LoVo (cell line): ENCODE measurements around the gene GRAPL.
"Not testable (repeated sequence)": the region's sequence is repeated elsewhere in the genome, so short reads cannot be mapped to it uniquely, and the experiment has no call there.

Experiments
- DNase-seq: peaks from one replicate; pipeline ENCODE4 v3.0.0-alpha.2; 2016; ENCODE audit warnings: low spot score

GRAPL gene

DNA sequence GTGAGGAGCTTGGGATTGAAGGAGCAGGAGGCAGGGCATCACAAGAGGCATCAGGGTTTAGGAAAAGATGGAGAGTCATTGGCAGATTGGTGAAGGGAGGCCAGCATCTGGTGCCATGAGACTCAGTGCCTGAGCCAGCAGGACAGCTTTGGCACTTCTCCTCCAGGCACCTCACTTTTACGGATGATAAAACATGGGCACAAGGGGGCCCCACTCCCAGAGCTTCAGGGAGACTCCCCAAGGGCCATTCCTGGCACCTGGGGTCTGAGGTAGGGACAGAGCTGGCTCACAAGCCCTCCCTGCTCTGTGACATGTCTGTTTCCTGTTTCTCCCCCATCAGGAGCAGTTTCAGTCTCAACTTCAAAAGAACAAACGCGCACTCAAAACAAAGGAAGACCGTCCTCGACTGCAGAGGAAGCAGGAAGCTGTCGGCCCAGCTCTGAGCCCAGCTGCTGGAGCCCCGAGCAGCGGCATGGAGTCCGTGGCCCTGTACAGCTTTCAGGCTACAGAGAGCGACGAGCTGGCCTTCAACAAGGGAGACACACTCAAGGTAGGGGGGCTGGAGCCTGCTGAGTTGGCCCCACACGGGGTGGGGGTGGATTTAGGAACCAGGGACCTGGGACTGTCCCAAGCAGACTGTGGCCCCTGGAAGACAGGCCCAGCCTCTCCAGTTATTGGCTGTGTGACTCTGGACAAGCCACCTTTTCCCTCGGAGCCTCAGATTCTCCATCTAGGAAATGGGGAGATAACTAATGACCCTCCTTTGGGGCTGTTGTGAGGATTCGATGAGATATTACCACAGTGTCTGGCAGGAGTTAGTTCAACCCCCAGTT, at the start of gene GRAPL:
GRAPL (plus strand) TSS at position 442 of the 833 bp plus-strand sequence; CDS start at position 473, 31 bp downstream.
- DNase-seq = not testable (repeated sequence)

DNA sequence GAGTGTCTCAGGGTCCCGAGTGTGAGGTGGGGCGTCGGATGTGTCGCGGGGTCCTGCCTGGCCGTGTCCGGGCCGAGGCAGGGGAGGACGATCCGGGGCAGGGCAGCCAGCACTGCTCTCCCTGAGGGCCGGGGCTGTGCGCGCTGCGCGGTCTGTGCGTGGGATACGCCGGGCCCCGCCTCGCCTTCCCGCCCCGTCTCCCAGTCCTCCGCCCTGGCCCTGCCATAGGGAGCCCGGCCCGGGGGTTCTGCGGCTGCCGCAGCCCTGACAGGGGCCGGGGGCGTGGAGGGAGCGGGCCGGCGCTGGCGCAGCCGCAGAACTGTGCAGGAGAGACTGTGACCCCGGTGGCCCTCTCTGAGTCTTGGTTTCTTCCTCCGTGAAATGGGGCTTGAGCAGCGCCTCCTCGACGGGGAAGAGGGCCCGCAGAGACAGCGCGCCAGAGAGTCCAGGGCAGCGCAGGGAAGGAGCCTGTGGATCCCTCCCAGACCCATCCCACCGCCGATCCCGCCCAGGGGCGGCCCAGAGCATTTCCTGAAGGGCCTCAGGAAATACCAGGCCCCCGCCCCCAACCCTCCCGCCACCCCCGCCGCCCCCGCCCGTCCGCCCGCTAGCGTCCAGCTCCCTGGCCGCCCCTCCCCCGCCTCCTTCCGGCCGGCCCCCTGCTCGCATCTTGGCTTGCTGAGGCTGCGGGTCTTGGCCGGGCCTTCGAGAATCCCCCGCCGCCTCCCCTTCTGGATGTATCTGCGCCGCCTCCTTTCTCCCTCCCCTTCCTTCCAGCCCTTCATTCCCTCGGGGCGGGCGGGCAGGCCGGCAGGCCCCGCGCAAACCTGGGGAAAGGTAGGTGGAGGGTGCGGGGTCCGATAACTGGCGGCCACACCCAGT, 38.3 kb upstream of the GRAPL start:
- DNase-seq = not testable (repeated sequence)

DNA sequence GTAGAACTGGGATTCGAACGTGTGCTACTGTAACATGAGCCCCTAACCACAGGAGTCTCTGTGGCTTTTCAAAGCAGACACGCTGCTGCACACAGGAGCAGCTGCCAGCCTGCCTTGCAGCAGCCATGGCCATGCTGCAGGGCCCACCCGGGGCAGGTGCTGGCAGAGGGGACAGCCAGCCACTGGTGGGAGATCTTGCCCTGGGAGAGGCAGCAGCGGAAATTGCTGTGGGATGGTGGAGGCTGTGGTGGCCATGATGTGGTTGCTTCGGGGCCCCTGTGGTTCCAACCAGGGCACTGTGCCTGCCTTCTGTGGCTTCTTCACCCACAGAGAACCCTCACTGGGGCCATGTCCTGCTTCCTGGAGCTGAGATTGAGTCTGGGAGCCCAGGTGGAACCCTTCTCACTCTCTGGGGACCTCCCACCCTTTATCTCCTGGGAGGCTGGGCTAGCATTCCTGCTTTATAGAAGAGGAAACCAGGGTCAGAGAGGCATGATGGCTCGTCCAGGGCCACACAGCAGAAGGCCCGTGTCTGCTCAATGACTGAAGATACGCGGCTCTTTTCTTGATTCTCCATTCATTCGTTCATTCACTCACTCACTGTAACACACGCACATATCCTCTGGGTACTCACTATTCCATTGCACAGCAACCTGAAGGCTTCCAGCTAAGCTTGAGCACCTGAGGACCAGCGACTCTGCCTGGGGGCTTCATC, 37.2 kb upstream of the GRAPL start:
- DNase-seq = not testable (repeated sequence)

DNA sequence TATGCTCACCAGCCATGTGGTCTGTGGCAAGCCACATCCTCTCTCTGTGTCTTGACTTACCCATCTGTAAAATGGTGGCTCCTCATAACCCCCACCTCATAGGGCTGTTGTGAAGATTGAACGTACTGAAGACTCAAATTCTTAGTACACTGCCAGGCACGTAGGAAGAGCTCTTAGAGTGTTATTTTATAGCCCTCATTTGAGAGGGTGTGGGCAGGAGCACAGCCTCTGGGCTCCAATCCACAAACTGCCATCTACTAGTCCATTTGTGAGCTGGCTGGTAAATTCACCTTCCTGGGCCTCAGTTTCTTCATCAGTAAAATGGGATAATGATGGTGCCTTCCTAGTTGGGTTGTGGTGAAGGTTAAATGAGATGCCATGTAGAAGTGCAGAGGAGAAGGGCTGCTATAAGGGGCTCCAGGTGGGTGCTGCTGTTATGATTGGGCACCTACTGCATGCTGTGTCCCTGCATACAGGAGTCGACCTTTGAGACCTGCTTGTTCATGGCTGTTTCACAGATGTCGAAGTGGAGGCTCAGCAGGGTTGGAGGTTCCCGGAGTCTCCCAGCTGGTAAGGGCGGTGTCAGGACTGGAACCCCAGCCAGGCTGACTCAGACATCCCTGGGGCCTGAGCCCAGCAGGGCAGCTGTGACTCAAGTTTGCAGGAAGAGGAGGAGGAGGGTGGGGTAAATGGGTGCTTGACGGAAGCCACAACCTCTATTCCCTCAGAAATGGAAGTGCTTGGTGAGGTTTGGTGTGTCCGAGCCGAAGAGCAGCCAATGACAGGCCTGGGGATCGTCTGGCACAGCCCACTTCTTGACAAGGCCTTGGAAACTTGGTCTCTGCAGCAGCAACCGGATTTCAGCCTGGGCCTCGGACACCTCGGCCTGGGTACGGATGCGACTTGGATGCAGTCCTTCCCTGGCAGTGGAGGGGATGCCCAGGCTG, 34.4 kb upstream of the GRAPL start:
- peak; percentile 2 for DNase-seq

DNA sequence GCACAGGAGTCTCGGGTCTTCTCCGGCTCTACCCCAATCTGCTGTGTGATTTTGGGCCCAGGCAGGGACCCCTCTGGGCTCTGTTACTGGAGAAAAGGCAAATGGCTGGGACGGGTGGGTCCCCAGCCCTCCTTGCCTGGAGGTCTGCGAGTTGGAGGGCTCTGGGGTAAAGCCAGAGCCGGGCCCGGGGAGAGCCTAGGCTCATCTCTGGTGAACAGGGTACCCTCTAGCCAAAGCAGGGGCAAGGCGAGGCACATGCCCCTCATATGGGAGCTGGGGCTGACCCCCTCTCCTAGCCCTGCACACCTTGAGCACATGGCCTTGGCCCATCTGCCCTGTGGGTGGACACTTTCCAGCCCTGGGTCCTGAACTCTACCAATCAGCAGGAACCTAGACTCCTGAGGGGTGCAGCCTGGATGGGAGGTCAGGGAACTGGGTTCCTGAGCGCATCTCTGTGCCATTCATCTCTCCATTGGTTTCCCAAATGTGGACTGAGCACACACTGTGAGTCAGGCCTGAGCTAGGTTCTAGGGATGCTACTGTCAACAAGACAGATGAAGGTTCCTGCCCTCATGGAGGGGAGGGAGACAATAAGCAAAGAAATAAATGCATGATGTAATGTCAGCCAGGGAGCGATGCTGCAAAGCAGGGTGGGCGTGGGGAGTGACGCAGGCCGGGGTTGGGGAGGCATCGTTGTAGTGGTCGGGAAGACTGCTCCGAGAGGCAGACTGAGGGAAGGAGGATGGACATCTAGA, 33.5 kb upstream of the GRAPL start:
- not testable (repeated sequence) for DNase-seq

DNA sequence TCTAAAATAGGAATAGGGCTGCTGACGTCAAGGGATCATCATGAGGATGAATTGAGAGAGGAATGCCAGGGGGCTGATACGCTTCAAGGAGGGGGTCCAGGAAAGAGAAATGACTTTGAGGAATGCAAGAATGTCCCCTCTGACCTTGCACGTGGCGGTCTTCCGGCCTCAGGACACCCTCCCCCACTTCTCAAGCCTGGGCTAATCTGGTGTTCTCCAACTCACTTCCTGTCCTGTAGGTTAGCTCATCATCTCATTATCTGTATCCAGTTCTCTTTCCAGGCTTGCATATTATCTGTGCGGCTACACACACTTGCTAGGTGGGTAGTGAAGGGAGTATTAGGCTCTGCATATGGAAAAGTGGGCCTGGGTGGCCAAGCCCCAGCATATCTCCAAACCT, 18.9 kb upstream of the GRAPL start:
- not testable (repeated sequence) for DNase-seq

DNA sequence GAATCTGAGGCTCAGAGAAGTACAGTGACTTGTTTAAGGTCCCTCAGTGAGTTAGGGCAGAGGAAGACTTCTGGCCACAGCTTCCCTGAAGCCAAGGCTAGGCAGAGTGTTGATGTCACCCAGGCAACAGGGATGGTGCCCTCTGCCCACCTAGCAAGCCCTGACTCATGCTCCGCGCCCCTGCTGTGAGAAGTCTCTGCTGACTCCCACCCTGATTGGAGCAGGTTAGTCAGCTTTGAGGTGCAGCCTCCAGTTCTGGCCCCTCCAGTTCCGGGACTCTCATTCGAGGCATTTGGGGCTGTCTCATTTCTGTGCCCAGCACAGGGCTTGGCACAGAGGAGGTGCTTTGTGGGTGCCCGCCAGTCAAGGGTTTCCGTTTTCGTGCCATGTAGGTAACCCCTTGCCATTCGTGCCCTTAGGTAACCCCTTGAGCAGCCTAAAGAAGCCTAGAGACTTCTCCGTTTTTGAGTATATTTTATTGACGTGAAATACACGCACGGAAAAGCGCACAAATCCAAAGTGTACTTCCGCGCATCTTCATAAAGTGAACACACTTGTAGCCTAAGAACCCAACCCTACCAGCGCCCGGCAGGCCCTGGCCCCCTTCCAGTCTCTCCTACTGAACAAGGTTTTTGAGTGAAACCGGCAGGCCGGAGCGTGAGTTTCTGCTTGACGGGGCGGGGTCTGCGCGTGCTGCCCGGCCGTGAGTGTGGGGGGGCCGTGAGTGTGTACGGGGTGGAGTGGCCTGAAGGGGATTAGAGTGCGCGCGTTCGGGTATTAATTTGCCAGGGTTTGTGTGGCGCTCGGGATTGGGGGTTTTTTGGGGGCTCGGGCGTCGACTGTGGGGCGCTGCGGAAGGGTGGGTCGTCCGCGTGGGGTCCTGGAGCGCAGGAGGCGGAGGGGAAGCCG, 16.9 kb upstream of the GRAPL start:
- not testable (repeated sequence) for DNase-seq

DNA sequence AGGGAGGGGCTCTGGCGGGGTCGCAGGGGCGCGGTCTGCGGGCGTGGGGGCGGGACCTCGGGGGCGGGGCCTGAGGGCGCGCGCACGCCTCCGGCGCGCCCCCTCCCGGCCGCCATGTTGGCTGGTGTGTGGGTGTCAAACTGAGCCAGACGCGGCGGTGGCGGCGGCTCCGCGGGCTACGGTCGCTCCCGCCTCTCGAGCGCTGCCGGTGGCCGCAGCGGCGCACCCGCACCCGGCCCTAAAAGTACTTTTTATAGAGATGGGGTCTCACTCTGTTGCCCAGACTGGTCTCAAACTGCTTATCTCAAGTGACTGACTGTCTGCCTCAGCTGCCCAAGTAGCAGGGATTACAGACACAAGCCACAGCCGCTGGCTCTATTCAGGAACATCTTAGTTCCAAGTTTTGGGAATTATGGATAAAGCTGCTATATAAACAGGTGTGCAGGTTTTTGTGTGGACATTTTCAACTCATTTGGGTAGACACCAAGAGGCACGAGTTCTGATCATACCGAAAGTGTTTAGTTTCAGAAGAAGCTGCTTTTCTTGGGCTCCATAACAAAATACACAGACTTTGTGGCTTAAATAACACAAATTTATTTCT, 16.2 kb upstream of the GRAPL start:
- DNase-seq = peak; percentile 41

DNA sequence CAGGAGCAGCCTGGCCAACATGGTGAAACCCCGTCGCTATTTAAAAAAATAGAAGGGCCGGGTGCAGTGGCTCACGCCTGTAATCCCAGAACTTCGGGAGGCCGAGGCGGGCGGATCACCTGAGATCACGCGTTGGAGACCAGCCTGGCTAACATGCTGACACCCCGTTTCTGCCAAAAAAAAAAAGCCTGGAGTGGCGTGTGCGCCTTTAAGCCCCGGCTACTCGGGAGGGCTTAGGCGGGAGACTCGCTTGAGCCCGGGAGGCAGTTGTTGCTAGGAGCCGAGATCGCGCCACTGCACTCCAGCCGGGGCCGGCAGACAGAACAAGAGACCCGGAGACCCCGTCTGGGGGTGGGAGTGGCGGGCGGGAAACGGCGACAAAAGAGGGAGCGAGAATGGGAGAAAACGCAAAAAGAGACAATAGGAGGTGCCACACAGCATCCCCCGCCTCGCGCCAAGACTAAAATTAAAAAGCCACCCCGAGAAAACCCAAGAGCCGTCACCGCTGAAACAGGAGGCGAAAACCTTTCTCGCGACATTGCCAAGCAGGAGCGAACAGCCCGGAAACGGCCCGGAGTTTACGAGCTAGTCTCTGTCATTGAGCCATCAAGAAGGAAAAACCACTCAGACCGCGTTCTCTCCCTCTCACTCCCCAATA, 15.5 kb upstream of the GRAPL start:
- peak; percentile 85 for DNase-seq

DNA sequence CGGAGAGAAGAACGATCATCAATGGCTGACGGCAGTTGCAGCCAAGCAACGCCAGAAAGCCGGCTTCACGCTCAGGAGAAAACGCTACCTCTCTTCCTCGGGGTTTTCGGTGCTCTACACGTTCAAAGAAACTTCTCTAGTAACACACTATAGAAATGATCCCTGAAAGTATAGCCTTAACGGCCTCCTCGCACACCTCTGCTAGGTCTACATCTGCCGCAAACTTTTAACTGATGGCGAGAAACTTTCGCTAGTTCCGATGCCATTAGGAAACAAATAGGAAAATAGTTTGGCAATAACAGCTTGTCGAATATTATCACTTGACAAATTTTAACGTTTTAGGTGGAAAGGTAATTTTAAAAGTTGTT, 14.9 kb upstream of the GRAPL start:
- peak; percentile 0 for DNase-seq

DNA sequence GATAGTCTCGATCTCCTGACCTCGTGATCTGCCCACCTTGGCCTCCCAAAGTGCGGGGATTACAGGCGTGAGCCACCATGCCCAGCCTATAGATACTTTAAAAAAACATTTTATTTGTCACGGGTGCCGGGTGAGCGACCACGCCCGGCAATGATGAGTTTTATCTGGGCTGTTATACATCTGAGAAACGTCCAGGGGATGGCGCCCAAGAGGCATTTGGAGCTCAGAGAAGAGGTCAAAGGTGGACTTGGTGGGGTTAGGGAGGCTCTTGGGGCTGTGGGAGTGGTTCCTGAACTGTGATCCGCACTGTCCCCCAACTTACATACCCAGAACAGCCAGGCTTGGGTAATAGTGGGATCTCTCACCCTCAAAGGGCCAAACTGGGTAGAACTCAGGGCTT, 8.7 kb upstream of the GRAPL start:
- not testable (repeated sequence) for DNase-seq

DNA sequence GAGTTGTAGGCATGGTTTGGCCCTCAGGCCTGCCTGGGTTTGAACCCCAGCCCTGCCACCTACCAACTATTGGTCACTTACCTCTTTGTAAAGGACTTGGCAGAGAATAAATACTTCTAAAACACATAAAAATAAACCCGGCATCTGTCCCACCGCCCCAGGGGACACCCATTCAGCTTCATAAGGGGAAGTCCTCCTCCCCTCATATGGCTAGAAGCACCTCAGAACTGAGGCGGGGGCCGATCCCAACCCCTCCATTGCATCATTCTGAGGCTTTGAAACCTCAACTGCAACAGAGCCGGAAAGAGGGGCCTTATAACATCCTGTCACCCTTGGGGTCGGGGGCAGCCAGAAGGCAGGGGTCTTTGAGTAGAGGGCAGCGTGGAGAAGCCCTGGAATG, 2.1 kb upstream of the GRAPL start:
- DNase-seq = not testable (repeated sequence)

DNA sequence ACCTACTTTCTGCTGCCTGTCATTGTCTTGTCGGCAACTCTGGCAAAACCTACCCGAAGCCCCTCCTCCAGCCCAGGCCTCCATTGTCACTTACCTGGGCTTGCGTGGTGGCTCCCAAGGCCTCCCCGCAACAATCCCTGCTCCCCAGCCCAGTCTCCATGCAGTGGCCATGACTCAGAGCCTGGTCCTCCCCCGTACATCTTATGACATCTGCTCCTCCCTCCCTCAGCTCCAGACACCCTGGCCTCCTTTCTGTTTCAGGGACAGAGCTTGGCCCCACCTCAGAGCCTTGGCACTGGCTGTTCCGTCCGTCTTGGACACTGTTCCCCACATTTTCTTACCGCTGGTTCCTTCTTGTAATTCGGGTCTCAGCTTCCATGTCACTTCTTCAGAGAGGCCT, 2.1 kb downstream of the GRAPL start:
- not testable (repeated sequence) for DNase-seq

DNA sequence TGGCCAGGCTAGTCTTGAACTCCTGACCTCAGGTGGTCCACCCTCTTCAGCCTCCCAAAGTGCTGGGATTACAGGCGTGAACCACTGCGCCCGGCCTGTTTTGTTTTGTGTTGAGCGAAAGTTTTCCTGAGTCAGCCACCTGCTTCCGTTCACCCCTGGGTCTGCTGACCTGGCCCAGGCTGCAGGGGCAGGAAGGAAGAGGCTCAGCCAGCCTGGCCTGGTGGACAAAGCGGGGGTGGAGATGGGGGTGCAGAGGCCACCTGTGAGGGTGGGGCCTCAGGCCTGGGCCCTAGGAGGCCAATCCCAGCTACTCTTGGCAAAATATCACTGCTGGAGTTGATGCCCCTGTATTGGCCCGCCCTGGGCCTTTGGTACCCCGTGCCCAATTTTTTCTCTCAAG, 3.7 kb downstream of the GRAPL start:
- DNase-seq = not testable (repeated sequence)

DNA sequence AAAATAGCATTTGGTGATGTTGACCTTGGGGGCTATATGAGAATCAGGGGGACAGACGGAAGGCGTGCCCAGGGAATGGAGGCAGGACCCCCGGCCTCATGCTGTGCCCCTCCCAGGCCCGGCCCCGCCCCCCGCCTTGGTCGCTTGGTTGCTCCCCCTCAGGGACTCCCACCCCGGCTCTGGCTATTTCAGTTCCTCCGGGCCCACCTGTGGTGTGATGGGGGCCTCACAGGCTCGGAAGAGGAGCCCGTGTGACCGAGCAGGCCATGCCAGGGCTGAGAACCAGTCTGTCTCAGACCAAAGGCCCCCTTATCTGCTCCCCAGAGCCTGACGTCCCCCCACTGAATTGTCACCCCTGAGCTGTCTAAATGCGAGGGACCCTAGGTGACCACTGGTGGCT, 4.4 kb downstream of the GRAPL start:
- not testable (repeated sequence) for DNase-seq

DNA sequence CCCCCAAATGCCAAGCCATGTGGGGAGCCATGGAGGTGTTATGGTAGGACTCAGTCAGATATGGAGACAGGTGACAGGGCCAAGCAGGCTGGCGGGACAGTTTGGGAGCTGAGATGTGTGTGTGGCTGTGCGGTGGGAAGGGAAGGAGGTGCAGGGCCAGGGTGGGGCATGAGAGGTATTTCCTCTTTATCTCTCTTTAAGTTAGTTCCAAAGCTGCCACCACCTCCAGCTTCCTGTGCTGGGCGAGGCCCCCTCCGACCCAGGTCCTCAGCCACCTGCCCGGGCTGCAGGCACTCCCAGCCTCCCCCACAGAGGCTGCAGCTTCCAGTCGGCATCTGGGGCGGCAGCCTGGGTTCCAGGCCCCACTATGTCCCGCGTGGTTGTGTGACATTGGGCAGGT, 6.4 kb downstream of the GRAPL start:
- not testable (repeated sequence) for DNase-seq

DNA sequence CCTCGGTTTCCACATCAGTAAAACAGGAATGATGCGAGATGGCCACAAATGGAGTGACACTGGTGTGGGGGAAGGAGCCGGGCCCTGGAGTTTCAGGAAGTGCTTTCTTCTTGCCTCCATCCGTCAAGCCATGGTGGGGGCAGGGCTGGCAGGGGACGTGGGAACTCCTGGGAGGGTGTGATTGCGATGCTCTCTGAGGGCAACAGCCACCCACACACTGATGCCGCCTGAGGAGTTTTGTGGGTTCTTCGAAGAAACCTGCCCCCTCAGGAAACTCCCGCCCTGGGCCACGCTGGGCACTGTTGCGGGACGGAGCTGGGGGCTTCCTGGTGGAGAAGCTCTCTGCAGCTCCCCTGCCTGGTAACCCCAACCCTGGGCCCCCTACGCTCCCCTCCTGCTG, 8.0 kb downstream of the GRAPL start:
- not testable (repeated sequence) for DNase-seq

DNA sequence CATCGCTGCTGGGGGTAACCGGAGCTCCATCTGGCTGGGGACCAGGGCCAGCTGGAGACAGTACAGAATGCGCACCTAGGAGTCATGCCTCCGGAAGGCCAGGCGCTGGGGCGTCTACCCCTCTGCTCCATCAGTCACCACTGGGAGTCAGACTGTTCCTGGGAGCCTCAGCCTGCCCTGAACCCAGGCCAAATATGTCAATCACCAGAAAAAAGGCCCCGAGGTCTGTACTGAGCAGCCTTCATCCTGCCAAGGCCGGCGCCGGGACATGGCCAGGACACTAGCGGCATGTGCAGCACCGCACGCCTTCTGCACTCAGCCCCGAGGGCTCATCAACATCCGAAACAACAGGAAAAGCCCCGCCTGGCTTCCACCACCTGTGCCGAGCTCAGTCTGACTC, 8.7 kb downstream of the GRAPL start:
- DNase-seq = not testable (repeated sequence)
